Measurements from ENCODE around the gene CHD9. TPM values are rescaled to one million over a fixed set of nuclear protein-coding genes. Genes with fewer than 3 reads are reported as not detected.
A peak's percentile ranks its signal among the peaks of the same experiment; 100 is the strongest.

The CHD9 gene
- total RNA-seq, 1 donor from 2014 or later = 86.0 TPM

DNA sequence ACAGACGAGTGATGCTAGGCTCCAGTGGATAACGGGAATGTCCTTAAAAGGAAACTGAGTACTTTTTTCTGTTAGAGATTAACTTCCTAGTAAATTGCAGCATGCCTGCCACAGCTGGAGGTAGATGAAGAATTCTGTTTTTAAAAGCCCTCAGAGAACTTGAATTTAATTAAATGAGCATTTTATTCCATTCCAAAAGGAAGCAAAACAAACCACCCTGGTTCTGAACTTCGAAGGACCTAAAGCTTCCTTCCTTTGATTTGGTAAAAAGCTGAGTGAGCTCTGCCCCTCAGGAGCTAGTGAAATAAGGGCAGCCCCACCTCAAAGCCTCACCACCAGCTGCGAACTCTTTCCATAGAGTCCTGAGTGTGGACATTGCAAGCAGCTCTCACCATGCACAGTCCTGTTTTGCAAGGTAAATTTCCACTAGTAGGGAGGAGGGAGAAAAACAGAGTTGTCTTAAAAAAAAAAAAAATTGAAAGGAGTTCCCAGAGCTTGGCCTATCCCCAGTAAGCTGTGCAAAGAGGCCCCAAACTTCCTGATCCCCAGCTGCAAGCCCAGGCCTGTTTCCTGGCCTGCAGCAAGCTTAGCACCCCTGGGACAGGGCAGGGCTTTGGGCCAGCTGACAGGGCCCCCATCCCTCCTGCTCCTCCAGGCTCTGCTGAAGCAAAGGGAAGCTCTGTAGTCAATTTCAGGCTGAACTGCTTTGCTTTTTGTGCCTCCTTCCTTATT lies 13.3 kb upstream of the CHD9 start:
- H3K27me3 Mint-ChIP-seq (ENCODE audit: insufficient read depth, low read depth) = peaks cover 9% of the 10 kb centered on the region
- peaks cover 64% of the 10 kb centered on the region for H3K4me1 Mint-ChIP-seq
- Histone ChIP-seq H3K27ac (peak overlapping the region; percentile 91), H4K20me1 (ENCODE audit: low read depth) (no peaks in the 10 kb centered on the region), H3K4me1 (peaks cover 44% of the 10 kb centered on the region), H3K79me2 (ENCODE audit: low read depth) (peaks cover 25% of the 10 kb centered on the region), H3K9ac (no peak overlapping the region), H3K27me3 (no peaks in the 10 kb centered on the region), H3K4me3 (peak overlapping the region; percentile 54), H3F3A (ENCODE audit: low read depth) (peaks cover 52% of the 10 kb centered on the region), H3K9me3 (ENCODE audit: low read depth) (no peaks in the 10 kb centered on the region), H2AFZ (replicated peaks) (peak overlapping the region; percentile 72), H3K4me2 (peak overlapping the region; percentile 84), H3K36me3 (no peaks in the 10 kb centered on the region)
- peaks cover 3% of the 10 kb centered on the region for H3K36me3 Mint-ChIP-seq
- peak overlapping the region; percentile 83 for H3K4me3 Mint-ChIP-seq
- DNase-seq (ENCODE audit: low spot score) = peak; percentile 40
- no peak for TF ChIP-seq EZH2 (IDR thresholded peaks at IDR 0.05)
- peak overlapping the region; percentile 89 for H3K27ac Mint-ChIP-seq
- H3K9me3 Mint-ChIP-seq = peaks cover 6% of the 10 kb centered on the region

DNA sequence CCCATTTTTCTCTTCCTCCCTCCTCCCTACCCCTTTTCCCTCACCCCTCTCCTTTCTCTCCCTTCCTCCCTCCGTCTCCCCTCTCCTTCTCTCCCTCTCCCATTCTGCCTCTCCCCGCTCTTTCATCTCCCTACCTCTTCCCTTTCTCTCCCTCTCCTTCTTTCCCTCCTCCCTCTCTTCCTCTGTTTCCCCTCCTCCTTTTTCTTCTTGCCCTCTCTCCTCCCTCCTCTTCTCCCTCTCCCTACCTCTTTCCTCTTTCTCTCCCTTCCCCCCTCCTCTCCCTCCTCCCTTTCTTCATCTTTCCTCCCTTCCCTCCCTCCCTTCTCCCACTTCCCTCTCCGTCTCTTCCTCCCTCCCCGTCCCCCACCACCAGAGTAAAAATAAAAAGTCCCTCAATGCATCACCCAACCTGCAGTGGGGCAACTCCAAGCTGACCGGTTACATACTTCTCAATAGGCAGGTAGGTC lies 12.5 kb upstream of the CHD9 start:
- peaks cover 6% of the 10 kb centered on the region for H3K9me3 Mint-ChIP-seq
- Histone ChIP-seq H3K36me3 (no peaks in the 10 kb centered on the region), H3K9me3 (ENCODE audit: low read depth) (no peaks in the 10 kb centered on the region), H3K9ac (no peak overlapping the region), H3K4me3 (peak overlapping the region; percentile 54), H3K4me2 (peak overlapping the region; percentile 84), H3K27me3 (no peaks in the 10 kb centered on the region), H3F3A (ENCODE audit: low read depth) (peaks cover 52% of the 10 kb centered on the region), H3K79me2 (ENCODE audit: low read depth) (peaks cover 25% of the 10 kb centered on the region), H4K20me1 (ENCODE audit: low read depth) (no peaks in the 10 kb centered on the region), H2AFZ (replicated peaks) (peak overlapping the region; percentile 72), H3K27ac (peak overlapping the region; percentile 91), H3K4me1 (peaks cover 44% of the 10 kb centered on the region)
- H3K4me1 Mint-ChIP-seq = peaks cover 64% of the 10 kb centered on the region
- no peak for DNase-seq (ENCODE audit: low spot score)
- peak overlapping the region; percentile 89 for H3K27ac Mint-ChIP-seq
- H3K27me3 Mint-ChIP-seq (ENCODE audit: insufficient read depth, low read depth) = peaks cover 9% of the 10 kb centered on the region
- no peak for TF ChIP-seq EZH2phosphoT487 (IDR thresholded peaks at IDR 0.05)
- TF ChIP-seq, protein P1, sequence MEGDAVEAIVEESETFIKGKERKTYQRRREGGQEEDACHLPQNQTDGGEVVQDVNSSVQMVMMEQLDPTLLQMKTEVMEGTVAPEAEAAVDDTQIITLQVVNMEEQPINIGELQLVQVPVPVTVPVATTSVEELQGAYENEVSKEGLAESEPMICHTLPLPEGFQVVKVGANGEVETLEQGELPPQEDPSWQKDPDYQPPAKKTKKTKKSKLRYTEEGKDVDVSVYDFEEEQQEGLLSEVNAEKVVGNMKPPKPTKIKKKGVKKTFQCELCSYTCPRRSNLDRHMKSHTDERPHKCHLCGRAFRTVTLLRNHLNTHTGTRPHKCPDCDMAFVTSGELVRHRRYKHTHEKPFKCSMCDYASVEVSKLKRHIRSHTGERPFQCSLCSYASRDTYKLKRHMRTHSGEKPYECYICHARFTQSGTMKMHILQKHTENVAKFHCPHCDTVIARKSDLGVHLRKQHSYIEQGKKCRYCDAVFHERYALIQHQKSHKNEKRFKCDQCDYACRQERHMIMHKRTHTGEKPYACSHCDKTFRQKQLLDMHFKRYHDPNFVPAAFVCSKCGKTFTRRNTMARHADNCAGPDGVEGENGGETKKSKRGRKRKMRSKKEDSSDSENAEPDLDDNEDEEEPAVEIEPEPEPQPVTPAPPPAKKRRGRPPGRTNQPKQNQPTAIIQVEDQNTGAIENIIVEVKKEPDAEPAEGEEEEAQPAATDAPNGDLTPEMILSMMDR (IDR thresholded peaks at IDR 0.05) = no peak
- no peak for TF ChIP-seq EZH2 (IDR thresholded peaks at IDR 0.05)
- peak overlapping the region; percentile 83 for H3K4me3 Mint-ChIP-seq
- peaks cover 3% of the 10 kb centered on the region for H3K36me3 Mint-ChIP-seq

DNA sequence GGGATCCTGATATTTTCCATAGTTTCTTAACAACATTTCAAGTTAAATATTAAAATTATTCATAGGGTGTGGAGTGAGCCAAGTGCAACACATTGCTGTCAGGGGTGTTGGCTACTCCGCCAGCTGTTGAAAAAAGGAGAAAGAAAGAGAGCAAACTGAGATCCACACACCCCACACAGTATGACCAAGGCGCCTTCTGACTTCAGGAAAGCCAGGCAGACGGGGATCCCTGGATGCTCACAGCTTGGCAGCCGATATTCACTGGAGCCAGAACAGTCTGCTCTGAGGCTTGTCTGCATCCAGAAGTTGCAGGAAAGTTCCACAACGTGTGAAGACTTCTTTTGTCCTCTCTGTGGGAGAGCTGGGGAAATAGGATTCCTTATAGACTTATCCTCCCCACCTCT lies 11.4 kb upstream of the CHD9 start:
- H3K27ac ChIP-seq = peak overlapping the region; percentile 44
- peaks cover 6% of the 10 kb centered on the region for H3K9me3 Mint-ChIP-seq

More for the DNA sequence above, 11.4 kb upstream of the CHD9 start:
- H3K27ac Mint-ChIP-seq = peak overlapping the region; percentile 85
- Histone ChIP-seq H3F3A (ENCODE audit: low read depth) (peaks cover 52% of the 10 kb centered on the region), H3K27me3 (no peaks in the 10 kb centered on the region), H3K4me1 (peaks cover 44% of the 10 kb centered on the region), H3K9ac (no peak overlapping the region), H3K9me3 (ENCODE audit: low read depth) (no peaks in the 10 kb centered on the region), H3K79me2 (ENCODE audit: low read depth) (peaks cover 25% of the 10 kb centered on the region), H3K4me3 (peak overlapping the region; percentile 54), H3K4me2 (peak overlapping the region; percentile 84), H3K36me3 (no peaks in the 10 kb centered on the region), H4K20me1 (ENCODE audit: low read depth) (no peaks in the 10 kb centered on the region), H2AFZ (replicated peaks) (peak overlapping the region; percentile 87)
- H3K4me3 Mint-ChIP-seq = peak overlapping the region; percentile 83
- H3K27me3 Mint-ChIP-seq (ENCODE audit: insufficient read depth, low read depth) = peaks cover 9% of the 10 kb centered on the region
- H3K4me1 Mint-ChIP-seq = peaks cover 64% of the 10 kb centered on the region
- TF ChIP-seq, protein P1 (IDR thresholded peaks at IDR 0.05) = no peak
- TF ChIP-seq EZH2 (IDR thresholded peaks at IDR 0.05) (no peak), EZH2phosphoT487 (IDR thresholded peaks at IDR 0.05) (no peak)
- DNase-seq (ENCODE audit: low spot score) = peak; percentile 39
- H3K36me3 Mint-ChIP-seq = peaks cover 3% of the 10 kb centered on the region
